Keratinocyte (primary cell): Measurements from ENCODE around the gene ZNF511. TPM values are rescaled to one million over a fixed set of nuclear protein-coding genes. Genes with fewer than 3 reads are reported as not detected.

Source experiments
- DNase-seq: peaks from one replicate; pipeline ENCODE4 v3.0.0-alpha.2; 2011; ENCODE audit warnings: low read depth, missing footprints, low spot score
- FAIRE-seq: peaks from 2 replicates; lab custom pipeline; 2011; peaks lifted over from hg19 to GRCh38; lab: Jason Lieb, UNC
- H2AFZ ChIP-seq: 2 replicates; pipeline ENCODE4 v1.6.0; 2012; ENCODE audit warnings: low read length, control low read depth, inconsistent platforms; ENCODE audit not compliant: control insufficient read depth
- H3K27ac ChIP-seq: 2 replicates; pipeline ENCODE4 v1.5.1; 2011; ENCODE audit warnings: low read length; ENCODE audit not compliant: control insufficient read depth, insufficient read depth
- H3K27me3 ChIP-seq: 3 replicates; pipeline ENCODE4 v1.6.0; 2011; ENCODE audit warnings: low read length; ENCODE audit not compliant: control insufficient read depth, insufficient read depth; ENCODE audit errors: extremely low read depth
- H3K36me3 ChIP-seq, 2 experiments: 2 replicates in 1 of 2; 3 replicates in 1 of 2; pipeline ENCODE4 v1.5.1; 2011; ENCODE audit warnings: low read length in 2 of 2, mild to moderate bottlenecking in 1 of 2; ENCODE audit not compliant: control insufficient read depth in 2 of 2, insufficient read depth in 2 of 2; ENCODE audit errors: extremely low read depth in 1 of 2
- H3K4me1 ChIP-seq: 3 replicates; pipeline ENCODE4 v1.5.1; 2011; ENCODE audit warnings: low read length; ENCODE audit not compliant: control insufficient read depth, insufficient read depth; ENCODE audit errors: extremely low read depth
- H3K4me2 ChIP-seq: 3 replicates; pipeline ENCODE4 v1.6.0; 2011; ENCODE audit warnings: low read depth, low read length; ENCODE audit not compliant: control insufficient read depth, insufficient read depth; ENCODE audit errors: extremely low read depth
- H3K4me3 ChIP-seq, 3 experiments: fragments of 200-600 bp in 1 of 3; sonication (generic) in 1 of 3; 2 replicates in 2 of 3; 3 replicates in 1 of 3; pipeline ENCODE4 v1.5.1; 2011 to 2016; ENCODE audit warnings: low read length in 3 of 3, mild to moderate bottlenecking in 3 of 3, control low read depth in 2 of 3, inconsistent platforms in 1 of 3, low read depth in 1 of 3, mixed read lengths in 1 of 3, mixed run types in 1 of 3, moderate library complexity in 1 of 3; ENCODE audit not compliant: control insufficient read depth in 2 of 3, insufficient read depth in 2 of 3; ENCODE audit errors: extremely low read depth in 1 of 3
- H3K79me2 ChIP-seq: 2 replicates; pipeline ENCODE4 v1.6.0; 2012; ENCODE audit warnings: low read length; ENCODE audit not compliant: control insufficient read depth, insufficient read depth
- H3K9ac ChIP-seq: 3 replicates; pipeline ENCODE4 v1.6.0; 2011; ENCODE audit warnings: low read length; ENCODE audit not compliant: control insufficient read depth, insufficient read depth; ENCODE audit errors: extremely low read depth
- H3K9me1 ChIP-seq: 3 replicates; pipeline ENCODE4 v1.6.0; 2011; ENCODE audit warnings: low read length; ENCODE audit not compliant: control insufficient read depth, insufficient read depth; ENCODE audit errors: extremely low read depth
- H3K9me3 ChIP-seq: 2 replicates; pipeline ENCODE4 v1.5.1; 2012; ENCODE audit warnings: low read depth, low read length; ENCODE audit not compliant: control insufficient read depth
- H4K20me1 ChIP-seq: 3 replicates; pipeline ENCODE4 v1.6.0; 2011; ENCODE audit warnings: low read length; ENCODE audit not compliant: control insufficient read depth, insufficient read depth; ENCODE audit errors: extremely low read depth
- EZH2 ChIP-seq: IDR thresholded peaks from one replicate; pipeline ENCODE4 v1.6.1; 2012; ENCODE audit warnings: inconsistent platforms, mild to moderate bottlenecking, low read length, moderate library complexity
- dilution Hi-C: fragments of 300-500 bp; cut with MboI; formaldehyde crosslinking; loops from one replicate; pipeline ENCODE4 v1.7.0; 2020; ENCODE audit warnings: low sequenced_read_pairs; ENCODE audit not compliant: extremely low pct_ligation_motif_present
- polyA plus RNA-seq, 5 experiments: library from polyadenylated mRNA; depleted of rRNA in 3 of 5; stranded (reverse) in 3 of 5; stranded (forward) in 1 of 5; unstranded in 1 of 5; fragments of >200 nt; gene quantifications; 1 replicate in 1 of 5; 2 replicates in 3 of 5; 3 replicates in 1 of 5; pipeline versions ENCODE4 v1.2.1 to v1.2.3, GENCODE V29; 2011 to 2012; ENCODE audit warnings: missing spikeins in 2 of 5, low read depth in 1 of 5, low replicate concordance in 1 of 5
- TF ChIP-seq, protein P1 (sequence below), 3 experiments: IDR thresholded peaks in 1 of 3; conservative IDR thresholded peaks in 1 of 3; optimal IDR thresholded peaks in 1 of 3; 2 replicates in 2 of 3; 3 replicates in 1 of 3; pipeline versions ENCODE3 to v1.5.1; 2011; ENCODE audit warnings: low read length in 3 of 3, mild to moderate bottlenecking in 3 of 3, moderate library complexity in 2 of 3, control low read depth in 1 of 3, inconsistent platforms in 1 of 3; ENCODE audit not compliant: insufficient read depth in 2 of 3; ENCODE audit errors: extremely low read depth in 1 of 3

The ZNF511 gene
- polyA plus RNA-seq, 1 donor (not counting 4 experiments of a cell fraction or from before 2014, with no cell fraction given): 20.2 TPM

DNA sequence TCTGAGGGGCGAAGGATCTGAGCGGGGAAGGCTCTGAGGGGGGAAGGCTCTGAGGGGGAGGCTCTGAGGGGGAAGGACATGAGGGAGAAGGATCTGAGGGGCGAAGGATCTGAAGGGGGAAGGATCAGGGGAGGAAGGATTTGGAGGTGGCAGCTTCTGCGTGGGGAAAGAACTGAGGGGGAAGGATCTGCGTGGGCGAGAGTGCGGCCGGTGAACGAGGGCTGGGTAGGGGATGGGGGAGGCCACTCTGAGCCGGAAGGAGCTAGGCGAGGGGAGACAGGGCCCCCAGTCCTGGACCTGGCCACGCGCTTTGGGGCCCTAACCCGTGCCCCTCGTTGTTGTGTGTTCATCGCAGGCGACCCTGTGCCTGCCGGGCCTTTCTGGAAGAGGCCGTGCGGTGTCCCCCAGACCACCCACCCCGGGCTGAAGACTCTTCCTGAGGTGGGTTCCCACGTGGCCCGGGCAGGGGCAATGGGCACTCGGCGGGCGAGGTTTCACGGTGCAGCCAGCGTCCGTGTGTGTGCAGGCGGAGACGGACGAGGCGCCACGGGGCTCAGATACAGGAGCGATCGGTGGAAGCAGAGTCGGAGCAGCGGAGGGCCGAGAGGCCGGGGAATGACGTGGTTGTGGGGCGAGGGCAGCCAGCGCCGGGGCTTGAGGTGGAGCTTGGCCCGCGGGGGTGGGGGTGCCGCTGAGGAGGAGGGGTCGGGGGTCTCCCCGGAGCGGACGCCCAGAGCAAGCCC, 26.0 kb downstream of the ZNF511 start:
- peak overlapping the region; percentile 9 for H3K9ac ChIP-seq
- H3K79me2 ChIP-seq: no peaks in the 10 kb centered on the region
- H2AFZ ChIP-seq: no peak overlapping the region
- H3K9me1 ChIP-seq: no peaks in the 10 kb centered on the region
- H3K4me2 ChIP-seq: no peak overlapping the region
- peak overlapping the region in 1 of 3 experiments; percentile 32 for H3K4me3 ChIP-seq
- H3K27me3 ChIP-seq: peaks cover 55% of the 10 kb centered on the region
- DNase-seq (no peak), FAIRE-seq (no peak)
- dilution Hi-C loops: no loop called here
- H3K4me1 ChIP-seq: peaks cover 4% of the 10 kb centered on the region
- no peak overlapping the region for H3K27ac ChIP-seq
- TF ChIP-seq, protein P1, sequence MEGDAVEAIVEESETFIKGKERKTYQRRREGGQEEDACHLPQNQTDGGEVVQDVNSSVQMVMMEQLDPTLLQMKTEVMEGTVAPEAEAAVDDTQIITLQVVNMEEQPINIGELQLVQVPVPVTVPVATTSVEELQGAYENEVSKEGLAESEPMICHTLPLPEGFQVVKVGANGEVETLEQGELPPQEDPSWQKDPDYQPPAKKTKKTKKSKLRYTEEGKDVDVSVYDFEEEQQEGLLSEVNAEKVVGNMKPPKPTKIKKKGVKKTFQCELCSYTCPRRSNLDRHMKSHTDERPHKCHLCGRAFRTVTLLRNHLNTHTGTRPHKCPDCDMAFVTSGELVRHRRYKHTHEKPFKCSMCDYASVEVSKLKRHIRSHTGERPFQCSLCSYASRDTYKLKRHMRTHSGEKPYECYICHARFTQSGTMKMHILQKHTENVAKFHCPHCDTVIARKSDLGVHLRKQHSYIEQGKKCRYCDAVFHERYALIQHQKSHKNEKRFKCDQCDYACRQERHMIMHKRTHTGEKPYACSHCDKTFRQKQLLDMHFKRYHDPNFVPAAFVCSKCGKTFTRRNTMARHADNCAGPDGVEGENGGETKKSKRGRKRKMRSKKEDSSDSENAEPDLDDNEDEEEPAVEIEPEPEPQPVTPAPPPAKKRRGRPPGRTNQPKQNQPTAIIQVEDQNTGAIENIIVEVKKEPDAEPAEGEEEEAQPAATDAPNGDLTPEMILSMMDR (optimal IDR thresholded peaks at IDR 0.05 in 1 of 3, IDR thresholded peaks at IDR 0.05 in 1 of 3, conservative IDR thresholded peaks at IDR 0.05 in 1 of 3; ENCODE audit: extremely low read depth in 1 of 3, insufficient read depth in 2 of 3, low read length in 3 of 3): no peak
- no peak for TF ChIP-seq EZH2
- H4K20me1 ChIP-seq: no peaks in the 10 kb centered on the region
- no peaks in the 10 kb centered on the region for H3K9me3 ChIP-seq
- H3K36me3 ChIP-seq: no peaks in the 10 kb centered on the region

DNA sequence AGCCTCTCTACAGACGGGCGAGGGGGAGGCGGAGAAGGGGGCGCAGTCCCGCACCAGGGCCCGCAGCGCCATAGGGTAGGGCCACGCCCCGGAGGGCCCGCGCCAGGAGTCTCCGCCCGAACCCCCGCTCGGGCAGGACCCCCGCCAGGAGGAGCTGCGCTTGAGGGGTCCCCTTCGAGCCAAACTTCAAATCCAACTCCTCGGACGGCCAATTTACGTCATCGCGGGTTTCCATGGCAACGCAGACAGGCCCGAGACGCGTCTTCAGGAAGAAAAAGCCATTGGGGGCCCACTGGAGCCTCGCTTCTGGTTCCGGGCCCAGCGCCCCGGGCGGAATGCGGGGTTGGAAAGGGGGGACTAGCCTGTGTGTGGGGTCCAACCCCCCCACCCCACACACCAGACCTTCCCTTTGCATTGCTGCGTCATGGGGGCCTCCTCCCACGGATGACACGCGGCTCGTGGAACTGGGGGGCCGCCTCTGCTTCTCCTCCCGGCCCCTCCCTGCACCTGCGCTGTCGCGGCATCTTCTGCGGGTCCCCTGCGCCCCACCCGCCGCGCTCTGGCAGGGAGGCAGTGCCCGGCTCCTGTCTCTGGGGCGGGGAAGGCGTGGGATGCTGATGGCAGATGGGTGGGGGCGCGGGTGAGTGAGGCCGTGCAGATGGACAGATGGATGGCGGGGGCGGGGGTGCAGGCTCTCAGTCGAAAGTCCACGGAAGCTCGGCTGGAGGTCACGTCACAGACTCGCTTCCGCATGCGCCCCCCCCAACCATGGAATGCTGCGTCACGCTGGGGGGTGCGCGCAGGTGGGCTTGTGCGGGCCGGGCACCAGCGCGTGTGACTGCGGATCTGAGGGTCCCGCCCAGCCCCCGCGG, 26.8 kb downstream of the ZNF511 start:
- DNase-seq (no peak), FAIRE-seq (no peak)
- Histone ChIP-seq H3K27me3 (peaks cover 56% of the 10 kb centered on the region), H4K20me1 (no peaks in the 10 kb centered on the region), H3K27ac (no peak overlapping the region), H3K4me2 (peak overlapping the region; percentile 32), H2AFZ (no peak overlapping the region), H3K9me1 (no peaks in the 10 kb centered on the region), H3K4me1 (no peaks in the 10 kb centered on the region), H3K79me2 (no peaks in the 10 kb centered on the region), H3K36me3 (no peaks in the 10 kb centered on the region), H3K9ac (peak overlapping the region; percentile 9), H3K9me3 (no peaks in the 10 kb centered on the region), H3K4me3 (peak overlapping the region in 2 of 3 experiments; percentile 32 to 49)
- TF ChIP-seq, protein P1 (optimal IDR thresholded peaks at IDR 0.05 in 1 of 3, IDR thresholded peaks at IDR 0.05 in 1 of 3, conservative IDR thresholded peaks at IDR 0.05 in 1 of 3; ENCODE audit: extremely low read depth in 1 of 3, insufficient read depth in 2 of 3, low read length in 3 of 3): no peak
- peak; percentile 82 for TF ChIP-seq EZH2
- dilution Hi-C loops: no loop called here
